ENCODE results near the gene ZNF160. TPM values are rescaled to one million over a fixed set of nuclear protein-coding genes. Genes with fewer than 3 reads are reported as not detected.

The ZNF160 gene
- 13.2 and 17.8 TPM in 2 replicates for total RNA-seq

DNA sequence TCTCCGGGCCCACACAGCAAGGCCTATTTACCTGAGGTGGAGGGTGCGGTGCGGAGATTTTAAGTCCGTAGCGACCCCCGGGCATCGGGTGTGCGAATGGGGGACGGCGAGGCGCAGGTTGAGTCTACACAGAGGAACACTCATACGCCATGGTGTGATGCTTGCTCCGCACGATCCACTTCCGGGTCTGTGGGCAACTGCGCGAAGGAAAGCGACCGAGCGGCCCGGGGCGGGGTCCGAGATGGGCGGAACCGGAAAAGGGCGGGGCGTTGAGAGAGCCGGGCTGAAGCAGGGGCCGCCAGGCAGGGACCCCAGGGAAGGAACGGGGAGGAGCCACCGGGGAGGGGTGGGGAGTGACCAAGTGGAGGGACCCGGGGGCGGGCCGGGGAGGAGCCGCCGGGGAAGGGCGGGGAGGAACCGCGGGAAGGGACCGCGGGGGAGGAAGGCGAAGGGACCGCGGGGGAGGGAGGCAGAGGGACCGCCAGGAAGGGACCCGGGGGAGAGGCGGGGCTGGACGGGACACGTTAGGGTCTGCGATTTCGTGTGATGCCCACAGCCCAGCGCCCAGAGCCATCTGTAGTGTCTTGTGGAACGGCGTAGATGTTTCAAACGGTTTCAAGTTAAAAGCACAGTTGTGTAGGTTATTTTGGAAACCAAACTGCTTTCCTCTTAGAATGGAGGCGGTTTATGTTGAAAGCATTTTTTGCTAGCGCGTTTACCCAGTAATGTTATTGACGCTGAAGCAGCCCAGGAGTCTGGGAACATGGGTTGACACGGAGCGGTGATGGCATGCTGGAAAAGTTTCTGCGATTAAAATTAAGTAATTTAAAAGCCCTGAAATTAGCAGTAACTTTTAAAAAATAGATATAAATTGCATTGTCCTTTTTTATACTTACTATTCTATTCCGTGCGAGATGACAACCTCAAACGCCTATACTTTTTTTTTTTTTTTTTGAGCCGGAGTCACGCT lies at the start of gene ZNF160:
Gene ZNF160 (minus strand): TSS at position 189 of the 970 bp plus-strand sequence. CDS start 17,146 bp downstream, outside the sequence.

DNA sequence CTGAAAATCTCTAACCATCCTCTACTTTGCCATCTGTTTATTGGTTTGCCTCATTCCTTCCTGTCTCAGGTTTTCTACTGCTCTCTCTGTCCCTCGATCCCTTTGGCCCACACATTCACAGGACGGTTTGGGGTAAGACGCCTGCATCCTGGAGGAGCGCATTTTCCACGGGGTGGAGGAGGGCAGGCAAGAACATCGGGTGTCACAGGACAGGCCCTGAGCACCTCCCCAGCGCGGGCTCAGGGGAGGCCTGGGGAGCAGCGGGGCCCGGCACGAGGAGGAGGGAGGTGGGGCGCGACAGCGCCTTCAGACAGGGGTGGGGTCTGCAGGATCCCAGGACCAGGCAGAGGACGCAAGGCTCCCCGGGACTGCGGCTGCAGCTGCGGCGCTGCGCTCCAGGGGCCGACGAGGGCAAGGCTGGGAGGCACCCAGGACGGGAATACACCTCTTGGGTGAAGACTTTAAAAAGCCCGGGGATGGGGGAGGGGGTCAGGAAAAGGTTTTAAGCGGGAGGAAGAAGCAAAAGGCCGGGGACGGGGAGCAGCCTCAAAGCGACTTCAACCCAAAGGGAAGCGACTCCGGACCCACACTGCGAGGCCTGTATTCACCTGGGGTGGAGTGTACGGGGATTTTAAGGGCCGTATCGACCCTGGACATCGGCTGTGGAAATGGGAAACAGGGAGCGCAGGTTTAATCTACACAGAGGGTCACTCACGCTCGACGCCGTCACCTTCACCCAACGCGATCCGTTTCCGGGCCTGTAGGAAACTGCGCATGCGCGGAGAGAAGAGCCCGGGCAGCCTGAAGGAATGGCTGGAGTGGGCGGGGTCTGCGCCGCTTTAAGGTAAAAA lies 29.1 kb upstream of the ZNF160 start, which contains the start of gene ZNF415:
Gene ZNF415 (minus strand): TSS at position 770 of the 851 bp plus-strand sequence. CDS start 10,234 bp downstream, outside the sequence.

Other genes with a start within 250 kb of the ZNF160 start
- 12.3 and 12.5 TPM in 2 replicates for gene ZNF468, start 245.8 kb downstream of the ZNF160 start, total RNA-seq
- 4.3 and 9.0 TPM in 2 replicates for gene ZNF320, start 205.8 kb downstream of the ZNF160 start, total RNA-seq
- 3.9 and 8.3 TPM in 2 replicates for gene ZNF888, start 180.0 kb downstream of the ZNF160 start, total RNA-seq
- 4.7 and 5.0 TPM in 2 replicates for gene ZNF816, start 140.5 kb downstream of the ZNF160 start, total RNA-seq
- not detected in 2 replicates for gene ERVV-1, start 89.5 kb downstream of the ZNF160 start, total RNA-seq
- gene ERVV-2, start 58.7 kb downstream of the ZNF160 start, total RNA-seq, result not detected in 2 replicates
- gene ZNF415, start 29.5 kb upstream of the ZNF160 start, total RNA-seq, result 4.8 and 5.3 TPM in 2 replicates
- gene ZNF347, start 55.6 kb upstream of the ZNF160 start, total RNA-seq, result 10.1 and 10.6 TPM in 2 replicates
- gene ZNF665, start 89.9 kb upstream of the ZNF160 start, total RNA-seq, result 1.7 and 6.7 TPM in 2 replicates
- gene ZNF677, start 151.5 kb upstream of the ZNF160 start, total RNA-seq, result 11.7 and 15.5 TPM in 2 replicates
- not detected in 2 replicates for gene VN1R2, start 154.9 kb upstream of the ZNF160 start, total RNA-seq
- gene VN1R4, start 164.3 kb upstream of the ZNF160 start, total RNA-seq, result not detected in 2 replicates
- gene ZNF845, start 230.3 kb upstream of the ZNF160 start, total RNA-seq, result 5.1 and 6.3 TPM in 2 replicates

Data from mammary microvascular endothelial cell (primary cell).